Mesendoderm (in vitro differentiated cells): Measurements from ENCODE around the gene CBFA2T3. TPM values are rescaled to one million over a fixed set of nuclear protein-coding genes. Genes with fewer than 3 reads are reported as not detected.

Experiments used
- DNase-seq: peaks from one replicate; pipeline ENCODE4 v3.0.0; 2013
- H2AK5ac ChIP-seq: 2 replicates; pipeline ENCODE4 v1.6.1; 2013; ENCODE audit warnings: low read length, inconsistent platforms
- H2BK120ac ChIP-seq: 2 replicates; pipeline ENCODE4 v1.6.1; 2013; ENCODE audit warnings: low read depth, mild to moderate bottlenecking, low read length, moderate library complexity, mixed read lengths
- H2BK15ac ChIP-seq: replicated peaks from 2 replicates; pipeline ENCODE4 v1.6.1; 2013; ENCODE audit warnings: low read depth, mild to moderate bottlenecking, moderate library complexity
- H2BK5ac ChIP-seq: 2 replicates; pipeline ENCODE4 v1.6.1; 2013; ENCODE audit warnings: low read length, inconsistent platforms
- H3K18ac ChIP-seq: 2 replicates; pipeline ENCODE4 v1.6.1; 2013; ENCODE audit warnings: mild to moderate bottlenecking, low read length, mixed read lengths
- H3K23ac ChIP-seq: one replicate; pipeline ENCODE4 v1.6.1; 2013; ENCODE audit warnings: low read length
- H3K27ac ChIP-seq: 2 replicates; pipeline ENCODE4 v1.5.1; 2013; ENCODE audit warnings: low read depth, mild to moderate bottlenecking, inconsistent platforms, low read length, moderate library complexity
- H3K27me3 ChIP-seq: 2 replicates; pipeline ENCODE4 v1.6.1; 2013; ENCODE audit warnings: low read length, control low read depth, mild to moderate bottlenecking, inconsistent platforms; ENCODE audit not compliant: insufficient read depth, poor library complexity
- H3K36me3 ChIP-seq: 2 replicates; pipeline ENCODE4 v1.6.1; 2013; ENCODE audit warnings: low read length, inconsistent platforms; ENCODE audit not compliant: control insufficient read depth, insufficient read depth
- H3K4ac ChIP-seq: one replicate; pipeline ENCODE4 v1.6.1; 2013; ENCODE audit warnings: low read depth, mild to moderate bottlenecking, low read length, moderate library complexity
- H3K4me1 ChIP-seq: 2 replicates; pipeline ENCODE4 v1.6.1; 2013; ENCODE audit warnings: low read depth, low read length, inconsistent platforms; ENCODE audit not compliant: control insufficient read depth
- H3K4me2 ChIP-seq: 2 replicates; pipeline ENCODE4 v1.6.1; 2013; ENCODE audit warnings: low read length
- H3K4me3 ChIP-seq: 2 replicates; pipeline ENCODE4 v1.5.1; 2013; ENCODE audit warnings: mild to moderate bottlenecking, low read length
- H3K56ac ChIP-seq: one replicate; pipeline ENCODE4 v1.6.1; 2013; ENCODE audit warnings: low read length
- H3K79me1 ChIP-seq: 2 replicates; pipeline ENCODE4 v1.6.1; 2013; ENCODE audit warnings: low read length, inconsistent platforms
- H3K79me2 ChIP-seq: 2 replicates; pipeline ENCODE4 v1.6.1; 2013; ENCODE audit warnings: mild to moderate bottlenecking, low read length; ENCODE audit not compliant: control insufficient read depth, insufficient read depth
- H3K9ac ChIP-seq: 2 replicates; pipeline ENCODE4 v1.6.1; 2013; ENCODE audit warnings: low read length, inconsistent platforms
- H4K5ac ChIP-seq: one replicate; pipeline ENCODE4 v1.6.1; 2013; ENCODE audit warnings: low read length
- H4K8ac ChIP-seq: one replicate; pipeline ENCODE4 v1.6.1; 2013; ENCODE audit warnings: low read depth, mild to moderate bottlenecking, control low read depth, low read length, moderate library complexity
- WGBS: extraction: QIAGEN DNeasy Blood & Tissue Kit; methylation state at CpG from one replicate; pipeline ENCODE4 v1.1.7; 2013; ENCODE audit warnings: low lambda C conversion rate, missing lambda C conversion rate; ENCODE audit not compliant: insufficient coverage; ENCODE audit errors: extremely low coverage; 5-methylcytosine and 5-hydroxymethylcytosine counted together
- polyA plus RNA-seq, 2 experiments: library from polyadenylated mRNA; stranded (reverse); fragments of 200-250 nt; gene quantifications; one replicate each; pipeline ENCODE4 v1.2.3, GENCODE V29; 2013

The CBFA2T3 gene
- 0.20 TPM for polyA plus RNA-seq (2013, experiment 1 of 2)
- 0.21 TPM for polyA plus RNA-seq (2013, experiment 2 of 2)

GRCh38 chr16:88977018-88977811, at the start of gene CBFA2T3:
CBFA2T3 (minus strand) TSS chr16:88977207; CDS start chr16:88976807, 400 bp downstream.
- no peak within 1 kb of the TSS for H2AK5ac ChIP-seq
- no peak within 1 kb of the TSS for H3K27ac ChIP-seq
- no peak within 1 kb of the TSS for H2BK5ac ChIP-seq
- H3K23ac ChIP-seq, result no peak within 1 kb of the TSS
- no peaks in the 10 kb centered on the region for H3K79me1 ChIP-seq
- H3K27me3 ChIP-seq, result no peaks in the 10 kb centered on the region
- DNase-seq, result no peak
- H3K56ac ChIP-seq, result no peak within 1 kb of the TSS
- H3K4ac ChIP-seq, result no peak within 1 kb of the TSS
- H2BK15ac ChIP-seq, result no peak within 1 kb of the TSS
- H4K5ac ChIP-seq, result no peak within 1 kb of the TSS
- no peak within 1 kb of the TSS for H4K8ac ChIP-seq
- no peaks in the 10 kb centered on the region for H3K36me3 ChIP-seq
- WGBS, result no CpG with 5 or more reads among the region's 32 CpGs
- H3K79me2 ChIP-seq, result no peaks in the 10 kb centered on the region
- H2BK120ac ChIP-seq, result no peak within 1 kb of the TSS
- H3K4me2 ChIP-seq, result no peak within 1 kb of the TSS
- H3K18ac ChIP-seq, result no peak within 1 kb of the TSS
- no peaks in the 10 kb centered on the region for H3K4me1 ChIP-seq
- no peak within 1 kb of the TSS for H3K4me3 ChIP-seq
- H3K9ac ChIP-seq, result no peak within 1 kb of the TSS

GRCh38 chr16:89026121-89026612, 49.2 kb upstream of the CBFA2T3 start:
- H2BK120ac ChIP-seq, result no peak overlapping the region
- no peak overlapping the region for H3K56ac ChIP-seq
- no peaks in the 10 kb centered on the region for H3K79me2 ChIP-seq
- H3K9ac ChIP-seq, result no peak overlapping the region
- no peak overlapping the region for H4K5ac ChIP-seq
- DNase-seq, result no peak
- H3K27ac ChIP-seq, result no peak overlapping the region
- no peaks in the 10 kb centered on the region for H3K4me1 ChIP-seq
- H3K4me2 ChIP-seq, result no peak overlapping the region
- no peak overlapping the region for H2AK5ac ChIP-seq
- no peak overlapping the region for H4K8ac ChIP-seq
- no peaks in the 10 kb centered on the region for H3K36me3 ChIP-seq
- no peaks in the 10 kb centered on the region for H3K27me3 ChIP-seq
- no peak overlapping the region for H3K4ac ChIP-seq
- no peak overlapping the region for H3K18ac ChIP-seq
- no peak overlapping the region for H3K4me3 ChIP-seq
- no peak overlapping the region for H3K23ac ChIP-seq
- no peak overlapping the region for H2BK5ac ChIP-seq
- no peaks in the 10 kb centered on the region for H3K79me1 ChIP-seq
- no CpG with 5 or more reads among the region's 5 CpGs for WGBS
- H2BK15ac ChIP-seq, result no peak overlapping the region

- Histone ChIP-seq H3K23ac (no peak overlapping the region), H3K36me3 (no peaks in the 10 kb centered on the region)
- WGBS, result no CpG with 5 or more reads among the region's 4 CpGs
Observed at GRCh38 chr16:89025636-89026035, 48.6 kb upstream of the CBFA2T3 start.

GRCh38 chr16:89024546-89025060, 47.6 kb upstream of the CBFA2T3 start:
- Histone ChIP-seq H3K4me3 (no peak overlapping the region), H3K79me1 (no peaks in the 10 kb centered on the region), H3K4me2 (no peak overlapping the region), H2AK5ac (no peak overlapping the region), H2BK120ac (no peak overlapping the region), H4K8ac (no peak overlapping the region), H3K27me3 (no peaks in the 10 kb centered on the region), H3K27ac (no peak overlapping the region), H3K18ac (no peak overlapping the region), H3K36me3 (no peaks in the 10 kb centered on the region), H3K23ac (no peak overlapping the region), H3K79me2 (no peaks in the 10 kb centered on the region), H3K9ac (no peak overlapping the region), H3K56ac (no peak overlapping the region), H3K4ac (no peak overlapping the region), H4K5ac (no peak overlapping the region), H2BK5ac (no peak overlapping the region), H2BK15ac (no peak overlapping the region), H3K4me1 (no peaks in the 10 kb centered on the region)
- no peak for DNase-seq
- WGBS, result no CpG with 5 or more reads among the region's 11 CpGs

More at GRCh38 chr16:89025636-89026035, 48.6 kb upstream of the CBFA2T3 start:
- H2AK5ac ChIP-seq, result no peak overlapping the region
- no peaks in the 10 kb centered on the region for H3K4me1 ChIP-seq
- no peak overlapping the region for H4K8ac ChIP-seq
- no peaks in the 10 kb centered on the region for H3K79me2 ChIP-seq
- H2BK120ac ChIP-seq, result no peak overlapping the region
- no peak overlapping the region for H3K9ac ChIP-seq
- no peak overlapping the region for H2BK5ac ChIP-seq
- no peak overlapping the region for H4K5ac ChIP-seq
- H3K27ac ChIP-seq, result no peak overlapping the region
- H3K27me3 ChIP-seq, result no peaks in the 10 kb centered on the region
- no peak for DNase-seq
- H3K4me2 ChIP-seq, result no peak overlapping the region
- no peak overlapping the region for H3K18ac ChIP-seq
- H3K56ac ChIP-seq, result no peak overlapping the region
- H2BK15ac ChIP-seq, result no peak overlapping the region
- H3K79me1 ChIP-seq, result no peaks in the 10 kb centered on the region
- no peak overlapping the region for H3K4ac ChIP-seq
- H3K4me3 ChIP-seq, result no peak overlapping the region

- no peak overlapping the region for H3K4me2 ChIP-seq
- H2BK5ac ChIP-seq, result no peak overlapping the region
- no CpG with 5 or more reads among the region's 23 CpGs for WGBS
- no peaks in the 10 kb centered on the region for H3K4me1 ChIP-seq
- H2BK120ac ChIP-seq, result no peak overlapping the region
- no peak for DNase-seq
- no peak overlapping the region for H3K56ac ChIP-seq
- H3K18ac ChIP-seq, result no peak overlapping the region
- no peaks in the 10 kb centered on the region for H3K27me3 ChIP-seq
- H2AK5ac ChIP-seq, result no peak overlapping the region
- H3K4me3 ChIP-seq, result no peak overlapping the region
- H3K79me1 ChIP-seq, result no peaks in the 10 kb centered on the region
- H2BK15ac ChIP-seq, result no peak overlapping the region
- no peak overlapping the region for H3K9ac ChIP-seq
- H3K23ac ChIP-seq, result no peak overlapping the region
- H3K36me3 ChIP-seq, result no peaks in the 10 kb centered on the region
- H4K5ac ChIP-seq, result no peak overlapping the region
- H3K4ac ChIP-seq, result no peak overlapping the region
- H3K79me2 ChIP-seq, result no peaks in the 10 kb centered on the region
- no peak overlapping the region for H3K27ac ChIP-seq
- no peak overlapping the region for H4K8ac ChIP-seq
Observed at GRCh38 chr16:89023621-89024511, 46.9 kb upstream of the CBFA2T3 start.
